ENCODE results near the gene MCTP1.

GRCh38 chr5:95222836-95223235 is 62.1 kb downstream of the MCTP1 start:
- TF ChIP-seq CTCF (CRISPR knock-in tag; IDR thresholded peaks at IDR 0.05) = no peak
- TF ChIP-seq PRPF4 (IDR thresholded peaks at IDR 0.05; ENCODE audit: low read depth, low read length, poor library complexity, severe bottlenecking) = no peak
- no peak for TF ChIP-seq BRCA1 (CRISPR knock-in tag; IDR thresholded peaks at IDR 0.05)
- no peak for TF ChIP-seq JUN (CRISPR knock-in tag; IDR thresholded peaks at IDR 0.05)
- no peak for TF ChIP-seq TCF7 (IDR thresholded peaks at IDR 0.05; ENCODE audit: low read depth)
- TF ChIP-seq SKIL (CRISPR knock-in tag; IDR thresholded peaks at IDR 0.05; ENCODE audit: borderline replicate concordance) = no peak
- TF ChIP-seq POLR2AphosphoS2 (IDR thresholded peaks at IDR 0.05; ENCODE audit: low read depth, low read length) = no peak
- no peak for TF ChIP-seq POLR2A (IDR thresholded peaks at IDR 0.05; ENCODE audit: insufficient read depth in 1 of 2, low read depth in 2 of 2, low read length in 2 of 2)
- no peak for TF ChIP-seq ZNF232 (CRISPR knock-in tag; IDR thresholded peaks at IDR 0.05; ENCODE audit: borderline replicate concordance)
